ENCODE results near the gene OBSL1.

Gene OBSL1

GRCh38 chr2:219502618-219503017 is 68.7 kb downstream of the OBSL1 start:
- Histone ChIP-seq H3K27me3 (replicated peaks; ENCODE audit: control insufficient read depth, insufficient read depth, low read length) (no peaks in the 10 kb centered on the region), H3K4me3 (replicated peaks; ENCODE audit: low read depth, low read length) (no peak overlapping the region), H3K36me3 (ENCODE audit: control insufficient read depth, insufficient read depth, low read length) (peaks cover 23% of the 10 kb centered on the region)
- DNase-seq (ENCODE audit: extremely low read depth, insufficient read length) = no peak
- no peak for TF ChIP-seq CTCF (IDR thresholded peaks at IDR 0.05; ENCODE audit: insufficient read depth, low read length, poor library complexity, severe bottlenecking)

GRCh38 chr2:219501849-219502248 is 69.5 kb downstream of the OBSL1 start:
- H3K4me3 ChIP-seq (replicated peaks; ENCODE audit: low read depth, low read length) = no peak overlapping the region
- H3K36me3 ChIP-seq (ENCODE audit: control insufficient read depth, insufficient read depth, low read length) = peaks cover 23% of the 10 kb centered on the region
- no peak for TF ChIP-seq CTCF (IDR thresholded peaks at IDR 0.05; ENCODE audit: insufficient read depth, low read length, poor library complexity, severe bottlenecking)
- DNase-seq (ENCODE audit: extremely low read depth, insufficient read length) = no peak
- H3K27me3 ChIP-seq (replicated peaks; ENCODE audit: control insufficient read depth, insufficient read depth, low read length) = no peaks in the 10 kb centered on the region

Data from GM06990 (cell line).